NCI-H1930 (cell line): ENCODE data around the gene MYO5C.
"Not testable (repeated sequence)": the region's sequence is repeated elsewhere in the genome, so short reads cannot be mapped to it uniquely, and the experiment has no call there.

Experiments
- DNase-seq, 2 experiments: peaks; one replicate each; lab custom pipeline; 2025; lab: John Stamatoyannopoulos, UW

The MYO5C gene

GRCh38 chr15:52243697-52244555 lies 51.7 kb downstream of the MYO5C start:
- DNase-seq: no peak

GRCh38 chr15:52243286-52243685 lies 52.3 kb downstream of the MYO5C start:
- DNase-seq: no peak

GRCh38 chr15:52241489-52241888 lies 54.1 kb downstream of the MYO5C start:
- DNase-seq: no peak

GRCh38 chr15:52240166-52240565 lies 55.4 kb downstream of the MYO5C start:
- no peak for DNase-seq

GRCh38 chr15:52238989-52239525 lies 56.5 kb downstream of the MYO5C start:
- DNase-seq: not testable (repeated sequence)

- no peak for DNase-seq
Measured at GRCh38 chr15:52238149-52238548, 57.5 kb downstream of the MYO5C start.

- DNase-seq: no peak
Measured at GRCh38 chr15:52236013-52236412, 59.6 kb downstream of the MYO5C start.

- no peak for DNase-seq
Measured at GRCh38 chr15:52234596-52235541, 60.7 kb downstream of the MYO5C start.

GRCh38 chr15:52233405-52233804 lies 62.2 kb downstream of the MYO5C start:
- DNase-seq: no peak

- DNase-seq: no peak
Measured at GRCh38 chr15:52232327-52232726, 63.3 kb downstream of the MYO5C start.

- no peak for DNase-seq
Measured at GRCh38 chr15:52230073-52230472, 65.5 kb downstream of the MYO5C start.

- no peak for DNase-seq
Measured at GRCh38 chr15:52228921-52229320, 66.7 kb downstream of the MYO5C start.

- no peak for DNase-seq
Measured at GRCh38 chr15:52227456-52227855, 68.1 kb downstream of the MYO5C start.

- DNase-seq: no peak
Measured at GRCh38 chr15:52225230-52225629, 70.4 kb downstream of the MYO5C start.

- DNase-seq: no peak
Measured at GRCh38 chr15:52224211-52224610, 71.4 kb downstream of the MYO5C start.

- no peak for DNase-seq
Measured at GRCh38 chr15:52221730-52222129, 73.9 kb downstream of the MYO5C start.

GRCh38 chr15:52220937-52221660 lies 74.5 kb downstream of the MYO5C start:
- DNase-seq: no peak

- DNase-seq: no peak
Measured at GRCh38 chr15:52220251-52220650, 75.4 kb downstream of the MYO5C start.

GRCh38 chr15:52218816-52219215 lies 76.8 kb downstream of the MYO5C start:
- no peak for DNase-seq

GRCh38 chr15:52218371-52218770 lies 77.2 kb downstream of the MYO5C start:
- no peak for DNase-seq

- DNase-seq: no peak
Measured at GRCh38 chr15:52217186-52217585, 78.4 kb downstream of the MYO5C start.

GRCh38 chr15:52214553-52214952 lies 81.1 kb downstream of the MYO5C start:
- no peak for DNase-seq
